C4-2B (cell line): Measurements from ENCODE around the gene THAP6.

Experiments
- ZFX ChIP-seq: fragments of 450-650 bp; IDR thresholded peaks from 2 replicates; pipeline ENCODE4 v1.6.1; 2017
- TF ChIP-seq, protein P1 (sequence below): fragments of 450-650 bp; conservative IDR thresholded peaks from 2 replicates; pipeline ENCODE4 v1.5.1; 2017; ENCODE audit warnings: mild to moderate bottlenecking

DNA sequence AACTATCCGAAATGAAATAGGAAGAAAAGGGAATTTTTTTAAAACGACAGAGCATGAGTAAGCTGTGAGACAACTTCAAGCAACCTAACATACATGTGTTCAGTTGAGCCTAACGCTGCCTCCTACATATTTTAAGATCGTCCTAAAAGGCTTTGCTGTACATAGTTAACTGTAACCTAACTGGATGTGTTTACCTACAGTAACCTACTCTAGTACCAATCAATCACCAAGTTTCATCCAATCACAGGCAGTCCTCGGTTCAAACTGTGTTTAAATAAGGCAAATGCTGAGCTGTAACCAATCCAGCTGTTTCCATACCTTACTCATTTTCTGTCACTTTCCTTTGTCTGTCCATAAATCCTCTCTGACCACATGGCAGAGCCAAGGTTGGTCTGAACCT is 17.1 kb upstream of the THAP6 start:
- TF ChIP-seq, protein P1, sequence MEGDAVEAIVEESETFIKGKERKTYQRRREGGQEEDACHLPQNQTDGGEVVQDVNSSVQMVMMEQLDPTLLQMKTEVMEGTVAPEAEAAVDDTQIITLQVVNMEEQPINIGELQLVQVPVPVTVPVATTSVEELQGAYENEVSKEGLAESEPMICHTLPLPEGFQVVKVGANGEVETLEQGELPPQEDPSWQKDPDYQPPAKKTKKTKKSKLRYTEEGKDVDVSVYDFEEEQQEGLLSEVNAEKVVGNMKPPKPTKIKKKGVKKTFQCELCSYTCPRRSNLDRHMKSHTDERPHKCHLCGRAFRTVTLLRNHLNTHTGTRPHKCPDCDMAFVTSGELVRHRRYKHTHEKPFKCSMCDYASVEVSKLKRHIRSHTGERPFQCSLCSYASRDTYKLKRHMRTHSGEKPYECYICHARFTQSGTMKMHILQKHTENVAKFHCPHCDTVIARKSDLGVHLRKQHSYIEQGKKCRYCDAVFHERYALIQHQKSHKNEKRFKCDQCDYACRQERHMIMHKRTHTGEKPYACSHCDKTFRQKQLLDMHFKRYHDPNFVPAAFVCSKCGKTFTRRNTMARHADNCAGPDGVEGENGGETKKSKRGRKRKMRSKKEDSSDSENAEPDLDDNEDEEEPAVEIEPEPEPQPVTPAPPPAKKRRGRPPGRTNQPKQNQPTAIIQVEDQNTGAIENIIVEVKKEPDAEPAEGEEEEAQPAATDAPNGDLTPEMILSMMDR, result no peak
- TF ChIP-seq ZFX, result no peak
